ENCODE data around the gene ZNF136.

ZNF136 gene

GRCh38 chr19:12162882-12163806 is at the start of gene ZNF136:
TSS of gene ZNF136 (plus strand) at chr19:12163096. CDS start at chr19:12163204, 108 bp downstream.
- Histone ChIP-seq H3K27me3 (ENCODE audit: control insufficient read depth, insufficient read depth, low read length) (no peaks in the 10 kb centered on the region), H3K27ac (ENCODE audit: low read depth, low read length) (peak within 1 kb of the TSS; percentile 44; the same call in 1 of the 2 replicates), H3K4me3 (ENCODE audit: low read depth, low read length) (peak within 1 kb of the TSS; percentile 75), H3K36me3 (ENCODE audit: control insufficient read depth, insufficient read depth, low read length) (peaks cover 5% of the 10 kb centered on the region; the same call in 1 of the 2 replicates), H3K9me3 (ENCODE audit: control insufficient read depth, insufficient read depth, low read depth, low read length) (no peaks in the 10 kb centered on the region; the same call in 1 of the 2 replicates), H3K4me1 (ENCODE audit: control insufficient read depth, insufficient read depth, low read length) (0 out of 2 replicates have a peak, but pooled peaks cover 3% of the 10 kb centered on the region), H3K9ac (ENCODE audit: low read length) (peak within 1 kb of the TSS; percentile 88)

DNA sequence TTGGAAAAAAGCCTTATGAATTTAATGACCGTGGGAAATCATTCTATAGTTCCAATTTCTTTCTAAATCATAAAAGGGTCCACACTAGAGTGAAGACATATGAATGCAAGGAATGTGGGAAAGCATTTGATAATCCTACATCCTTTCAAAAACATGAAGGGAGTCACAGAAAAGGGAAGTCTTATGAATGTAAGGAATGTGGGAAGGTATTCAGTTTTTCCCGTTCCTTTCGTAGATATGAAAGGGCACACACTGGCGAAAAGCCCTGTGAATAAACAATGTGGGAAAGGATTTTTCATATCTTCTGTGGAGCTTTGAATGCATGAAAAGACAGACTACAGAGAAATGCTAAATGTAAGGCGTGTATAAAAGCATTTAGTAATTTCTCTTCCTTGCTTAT is 49.8 kb upstream of the ZNF136 start:
- Histone ChIP-seq H3K36me3 (ENCODE audit: control insufficient read depth, insufficient read depth, low read length) (peaks cover 45% of the 10 kb centered on the region; the same call in 1 of the 2 replicates), H3K27ac (ENCODE audit: low read depth, low read length) (no peak overlapping the region), H3K4me3 (ENCODE audit: low read depth, low read length) (no peak overlapping the region), H3K27me3 (ENCODE audit: control insufficient read depth, insufficient read depth, low read length) (no peaks in the 10 kb centered on the region), H3K9me3 (ENCODE audit: control insufficient read depth, insufficient read depth, low read depth, low read length) (peaks cover 69% of the 10 kb centered on the region), H3K9ac (ENCODE audit: low read length) (no peak overlapping the region), H3K4me1 (ENCODE audit: control insufficient read depth, insufficient read depth, low read length) (no peaks in the 10 kb centered on the region)

- peaks cover 37% of the 10 kb centered on the region for H3K9me3 ChIP-seq (ENCODE audit: control insufficient read depth, insufficient read depth, low read depth, low read length)
- H3K4me3 ChIP-seq (ENCODE audit: low read depth, low read length), result no peak overlapping the region
- no peaks in the 10 kb centered on the region for H3K27me3 ChIP-seq (ENCODE audit: control insufficient read depth, insufficient read depth, low read length)
- no peak overlapping the region for H3K9ac ChIP-seq (ENCODE audit: low read length)
- no peaks in the 10 kb centered on the region for H3K4me1 ChIP-seq (ENCODE audit: control insufficient read depth, insufficient read depth, low read length)
- H3K27ac ChIP-seq (ENCODE audit: low read depth, low read length), result no peak overlapping the region
- H3K36me3 ChIP-seq (ENCODE audit: control insufficient read depth, insufficient read depth, low read length), result peaks cover 19% of the 10 kb centered on the region; the same call in 1 of the 2 replicates
These were observed 45.5 kb upstream of the ZNF136 start for GRCh38 chr19:12117201-12117970.

- Histone ChIP-seq H3K9me3 (ENCODE audit: control insufficient read depth, insufficient read depth, low read depth, low read length) (peaks cover 34% of the 10 kb centered on the region), H3K27me3 (ENCODE audit: control insufficient read depth, insufficient read depth, low read length) (no peaks in the 10 kb centered on the region)
These were observed 36.2 kb upstream of the ZNF136 start for GRCh38 chr19:12126707-12127106.

DNA sequence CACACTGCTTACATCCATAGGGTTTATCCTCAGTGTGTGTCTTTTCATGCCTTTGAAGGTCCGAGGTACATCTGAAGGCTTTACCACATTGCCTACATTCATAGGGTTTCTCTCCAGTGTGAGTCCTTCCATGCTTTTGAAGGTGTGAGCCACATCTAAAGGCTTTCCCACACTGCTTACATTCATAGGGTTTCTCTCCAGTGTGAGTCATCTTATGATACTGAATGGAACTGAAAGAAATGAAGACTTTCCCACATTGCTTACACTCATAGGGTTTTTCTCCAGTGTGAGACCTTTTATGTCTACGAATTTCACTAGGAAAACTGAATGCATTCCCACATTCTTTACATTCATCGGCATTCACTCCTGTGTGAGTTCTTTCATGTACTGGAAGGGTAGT is 29.8 kb upstream of the ZNF136 start:
- Histone ChIP-seq H3K4me3 (ENCODE audit: low read depth, low read length) (no peak overlapping the region), H3K9ac (ENCODE audit: low read length) (no peak overlapping the region), H3K4me1 (ENCODE audit: control insufficient read depth, insufficient read depth, low read length) (no peaks in the 10 kb centered on the region), H3K36me3 (ENCODE audit: control insufficient read depth, insufficient read depth, low read length) (peaks cover 67% of the 10 kb centered on the region), H3K27me3 (ENCODE audit: control insufficient read depth, insufficient read depth, low read length) (no peaks in the 10 kb centered on the region), H3K9me3 (ENCODE audit: control insufficient read depth, insufficient read depth, low read depth, low read length) (peaks cover 62% of the 10 kb centered on the region), H3K27ac (ENCODE audit: low read depth, low read length) (no peak overlapping the region)

More at GRCh38 chr19:12126707-12127106, 36.2 kb upstream of the ZNF136 start:
- Histone ChIP-seq H3K4me3 (ENCODE audit: low read depth, low read length) (no peak overlapping the region), H3K36me3 (ENCODE audit: control insufficient read depth, insufficient read depth, low read length) (peaks cover 9% of the 10 kb centered on the region), H3K9ac (ENCODE audit: low read length) (no peak overlapping the region), H3K4me1 (ENCODE audit: control insufficient read depth, insufficient read depth, low read length) (no peaks in the 10 kb centered on the region), H3K27ac (ENCODE audit: low read depth, low read length) (no peak overlapping the region)

DNA sequence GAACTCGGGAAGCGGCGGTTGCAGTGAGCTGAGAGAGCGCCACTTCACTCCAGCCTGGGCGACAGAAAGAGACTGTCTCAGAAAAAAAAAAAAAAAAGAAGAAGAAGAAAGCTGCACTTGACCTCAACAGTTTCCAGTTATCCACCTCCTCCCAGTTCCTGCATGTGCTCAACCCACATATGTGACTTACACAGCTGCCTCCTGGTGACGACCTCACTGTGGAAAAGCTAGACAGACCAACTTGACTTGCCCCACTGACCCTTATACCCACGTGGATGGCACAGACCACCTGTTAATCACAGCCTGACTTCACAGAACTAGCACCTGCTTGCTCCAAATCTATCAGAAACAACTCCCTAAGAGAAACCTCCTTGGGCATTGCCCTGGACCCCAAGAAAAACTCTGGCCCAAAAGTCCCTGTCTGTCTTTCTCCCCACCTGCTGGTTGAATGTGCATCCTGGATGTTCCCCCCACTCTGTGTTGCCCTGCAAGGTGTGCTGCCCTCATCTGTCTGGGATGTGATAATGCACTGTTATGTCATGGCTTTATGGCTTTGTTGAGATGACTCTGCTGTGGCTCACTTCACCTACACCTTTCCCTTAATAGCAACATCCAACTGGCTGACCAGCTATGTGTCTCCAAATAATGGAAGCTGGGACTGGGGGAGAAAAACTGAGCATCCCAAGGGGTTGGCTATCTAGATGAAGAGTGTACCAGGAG is 25.5 kb upstream of the ZNF136 start:
- Histone ChIP-seq H3K27ac (ENCODE audit: low read depth, low read length) (no peak overlapping the region), H3K27me3 (ENCODE audit: control insufficient read depth, insufficient read depth, low read length) (no peaks in the 10 kb centered on the region), H3K9ac (ENCODE audit: low read length) (no peak overlapping the region), H3K9me3 (ENCODE audit: control insufficient read depth, insufficient read depth, low read depth, low read length) (peaks cover 35% of the 10 kb centered on the region), H3K4me1 (ENCODE audit: control insufficient read depth, insufficient read depth, low read length) (peaks cover 7% of the 10 kb centered on the region), H3K4me3 (ENCODE audit: low read depth, low read length) (no peak overlapping the region), H3K36me3 (ENCODE audit: control insufficient read depth, insufficient read depth, low read length) (peaks cover 55% of the 10 kb centered on the region)

DNA sequence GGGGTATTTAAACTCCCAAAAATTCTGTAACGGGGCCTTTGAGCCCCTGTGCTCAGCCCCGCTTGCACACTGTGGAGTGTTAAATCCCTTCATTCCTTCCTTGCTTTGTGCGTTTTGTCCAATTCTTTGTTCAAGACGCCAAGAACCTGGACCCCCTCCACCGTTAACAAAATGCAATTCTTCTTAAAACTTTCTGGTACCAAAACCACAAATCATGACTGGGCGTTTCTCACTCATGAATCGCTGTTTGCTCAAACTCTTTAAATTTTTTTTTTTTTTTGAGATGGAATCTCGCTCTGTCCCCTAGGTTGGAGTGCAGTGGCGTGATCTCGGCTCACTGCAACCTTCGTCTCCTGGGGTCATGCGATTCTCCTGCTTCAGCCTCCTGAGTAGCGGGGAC is 23.6 kb upstream of the ZNF136 start:
- H3K27ac ChIP-seq (ENCODE audit: low read depth, low read length), result no peak overlapping the region

DNA sequence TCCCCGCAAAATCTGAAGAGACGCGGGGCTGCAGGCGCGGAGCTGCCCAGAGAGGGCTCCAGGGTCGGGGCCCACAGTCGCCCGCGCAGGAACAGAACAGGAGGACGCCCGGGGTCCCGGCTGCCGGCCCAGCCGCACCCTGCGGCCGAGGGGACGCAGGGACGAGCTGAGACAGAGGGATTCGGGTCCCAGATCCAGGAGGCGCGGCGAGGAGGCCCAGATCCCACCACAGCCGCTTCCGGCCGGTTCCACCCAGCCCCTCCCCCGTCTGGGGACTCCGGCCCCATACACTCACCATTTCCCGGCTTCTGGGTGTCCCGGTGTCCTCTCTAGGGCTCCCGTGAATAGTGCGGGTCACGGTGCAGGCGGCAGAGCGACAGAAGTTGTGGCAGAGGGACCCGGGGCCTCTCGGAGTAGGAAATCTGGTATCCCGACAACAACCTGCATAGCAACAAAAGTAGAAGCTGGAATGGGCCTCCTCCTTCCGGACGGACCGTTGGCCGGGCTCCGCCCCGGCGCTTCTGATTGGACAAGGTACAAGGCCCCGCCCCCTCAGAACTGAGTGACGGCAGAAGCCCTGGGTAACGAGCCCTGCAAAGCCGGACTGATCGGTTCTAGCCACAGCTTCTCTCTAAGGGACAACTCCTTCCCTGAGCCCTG is 22.9 kb upstream of the ZNF136 start, which contains the start of gene ZNF20:
Gene ZNF20 (minus strand): TSS at position 466 of the 660 bp plus-strand sequence. CDS start 168 bp downstream, at position 298.
- peaks cover 41% of the 10 kb centered on the region for H3K36me3 ChIP-seq (ENCODE audit: control insufficient read depth, insufficient read depth, low read length)
- peaks cover 7% of the 10 kb centered on the region for H3K4me1 ChIP-seq (ENCODE audit: control insufficient read depth, insufficient read depth, low read length)
- H3K27me3 ChIP-seq (ENCODE audit: control insufficient read depth, insufficient read depth, low read length), result no peaks in the 10 kb centered on the region
- H3K4me3 ChIP-seq (ENCODE audit: low read depth, low read length), result peak within 1 kb of the TSS; percentile 88
- peaks cover 13% of the 10 kb centered on the region for H3K9me3 ChIP-seq (ENCODE audit: control insufficient read depth, insufficient read depth, low read depth, low read length)
- H3K27ac ChIP-seq (ENCODE audit: low read depth, low read length), result peak within 1 kb of the TSS; percentile 80
- H3K9ac ChIP-seq (ENCODE audit: low read length), result peak within 1 kb of the TSS; percentile 78

More for the DNA sequence above, 23.6 kb upstream of the ZNF136 start:
- Histone ChIP-seq H3K36me3 (ENCODE audit: control insufficient read depth, insufficient read depth, low read length) (peaks cover 43% of the 10 kb centered on the region), H3K9ac (ENCODE audit: low read length) (peak overlapping the region; percentile 78), H3K4me3 (ENCODE audit: low read depth, low read length) (peak overlapping the region; percentile 88), H3K4me1 (ENCODE audit: control insufficient read depth, insufficient read depth, low read length) (peaks cover 7% of the 10 kb centered on the region), H3K27me3 (ENCODE audit: control insufficient read depth, insufficient read depth, low read length) (no peaks in the 10 kb centered on the region), H3K9me3 (ENCODE audit: control insufficient read depth, insufficient read depth, low read depth, low read length) (peaks cover 16% of the 10 kb centered on the region)

- Histone ChIP-seq H3K27me3 (ENCODE audit: control insufficient read depth, insufficient read depth, low read length) (no peaks in the 10 kb centered on the region), H3K36me3 (ENCODE audit: control insufficient read depth, insufficient read depth, low read length) (peaks cover 42% of the 10 kb centered on the region), H3K9me3 (ENCODE audit: control insufficient read depth, insufficient read depth, low read depth, low read length) (peaks cover 17% of the 10 kb centered on the region), H3K4me1 (ENCODE audit: control insufficient read depth, insufficient read depth, low read length) (peaks cover 7% of the 10 kb centered on the region), H3K9ac (ENCODE audit: low read length) (peak overlapping the region; percentile 3), H3K27ac (ENCODE audit: low read depth, low read length) (no peak overlapping the region), H3K4me3 (ENCODE audit: low read depth, low read length) (peak overlapping the region; percentile 88)
These were observed 22.1 kb upstream of the ZNF136 start for GRCh38 chr19:12140545-12141404.

All from HUES6 (cell line).